SIG-M5 treated with dmso at 0.1 percent for 504 hours (cell line): Measurements from ENCODE around the gene ZNF366.

Experiments used
- DNase-seq: peaks from one replicate; lab custom pipeline; 2025; ENCODE audit not compliant: unreplicated experiment; lab: John Stamatoyannopoulos, UW

The ZNF366 gene

GRCh38 chr5:72498284-72498683 lies 8.9 kb downstream of the ZNF366 start:
- no peak for DNase-seq

- no peak for DNase-seq
Measured at GRCh38 chr5:72497823-72498222, 9.4 kb downstream of the ZNF366 start.

- no peak for DNase-seq
Measured at GRCh38 chr5:72495410-72495809, 11.8 kb downstream of the ZNF366 start.

GRCh38 chr5:72494623-72495124 lies 12.5 kb downstream of the ZNF366 start:
- DNase-seq = no peak

GRCh38 chr5:72489536-72489935 lies 17.7 kb downstream of the ZNF366 start:
- DNase-seq = no peak

GRCh38 chr5:72488756-72489155 lies 18.5 kb downstream of the ZNF366 start:
- no peak for DNase-seq

- no peak for DNase-seq
Measured at GRCh38 chr5:72487177-72487576, 20.0 kb downstream of the ZNF366 start.

- DNase-seq = no peak
Measured at GRCh38 chr5:72486371-72486770, 20.8 kb downstream of the ZNF366 start.

GRCh38 chr5:72485430-72485974 lies 21.7 kb downstream of the ZNF366 start:
- no peak for DNase-seq

GRCh38 chr5:72482046-72482445 lies 25.2 kb downstream of the ZNF366 start:
- DNase-seq = no peak

- DNase-seq = peak; percentile 92
Measured at GRCh38 chr5:72480841-72481240, 26.4 kb downstream of the ZNF366 start.

GRCh38 chr5:72479921-72480320 lies 27.3 kb downstream of the ZNF366 start:
- DNase-seq = no peak

- DNase-seq = no peak
Measured at GRCh38 chr5:72478684-72479083, 28.5 kb downstream of the ZNF366 start.

- no peak for DNase-seq
Measured at GRCh38 chr5:72478276-72478675, 28.9 kb downstream of the ZNF366 start.

GRCh38 chr5:72477644-72478043 lies 29.6 kb downstream of the ZNF366 start:
- no peak for DNase-seq

GRCh38 chr5:72477176-72477575 lies 30.0 kb downstream of the ZNF366 start:
- DNase-seq = no peak

GRCh38 chr5:72476721-72477120 lies 30.5 kb downstream of the ZNF366 start:
- DNase-seq = no peak

GRCh38 chr5:72476275-72476674 lies 30.9 kb downstream of the ZNF366 start:
- DNase-seq = no peak

GRCh38 chr5:72474516-72474915 lies 32.7 kb downstream of the ZNF366 start:
- DNase-seq = no peak

GRCh38 chr5:72474046-72474500 lies 33.1 kb downstream of the ZNF366 start:
- DNase-seq = no peak

- DNase-seq = peak; percentile 94
Measured at GRCh38 chr5:72472666-72473422, 34.4 kb downstream of the ZNF366 start.

- DNase-seq = peak; percentile 81
Measured at GRCh38 chr5:72472031-72472430, 35.2 kb downstream of the ZNF366 start.

- no peak for DNase-seq
Measured at GRCh38 chr5:72470826-72471225, 36.4 kb downstream of the ZNF366 start.
